Measurements from ENCODE around the gene SLC15A2. TPM values are rescaled to one million over a fixed set of nuclear protein-coding genes. Genes with fewer than 3 reads are reported as not detected.

SLC15A2 gene
- total and polyA plus RNA-seq, 2 donors from 2014 or later: 9.0 to 21.8 TPM

DNA sequence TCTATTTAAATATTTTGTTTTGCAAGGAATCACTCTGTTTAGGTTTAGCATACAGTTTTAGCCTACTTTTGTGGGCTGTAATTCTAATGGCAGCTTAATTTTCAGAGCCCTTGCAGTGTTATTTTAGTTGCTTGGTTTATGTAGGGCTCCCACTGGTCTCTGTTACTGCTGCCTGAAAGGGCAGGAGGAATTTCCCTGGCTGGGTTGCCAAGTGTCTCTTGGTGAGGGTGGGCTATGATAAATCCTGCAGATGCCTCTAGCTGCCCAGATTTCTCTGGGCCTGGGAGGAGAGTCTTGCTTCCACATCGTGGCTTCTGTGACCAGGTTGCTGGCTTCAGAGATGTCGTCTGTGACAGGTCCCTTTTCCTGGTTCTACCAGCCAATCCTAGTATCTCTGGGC, 91.6 kb downstream of the SLC15A2 start:
- Histone ChIP-seq H3K27me3 (ENCODE audit: control insufficient read depth, insufficient read depth, low read length) (no peaks in the 10 kb centered on the region), H3K4me3 (ENCODE audit: low read length in 3 of 3) (no peak overlapping the region), H3K9me3 (ENCODE audit: control insufficient read depth in 2 of 3, insufficient read depth in 1 of 3, low read length in 3 of 3) (peaks cover 0 to 8% (median 0%) of the 10 kb centered on the region in 3 donors), H3K9ac (ENCODE audit: low read length in 3 of 3) (no peak overlapping the region), H3K4me1 (ENCODE audit: control insufficient read depth in 2 of 3, insufficient read depth in 2 of 3, low read depth in 1 of 3, low read length in 3 of 3) (peaks cover 0 to 9% (median 0%) of the 10 kb centered on the region in 3 donors), H3K36me3 (ENCODE audit: control insufficient read depth in 2 of 3, insufficient read depth in 3 of 3, low read length in 3 of 3) (no peaks in the 10 kb centered on the region), H3K27ac (ENCODE audit: low read depth in 2 of 2, low read length in 2 of 2) (no peak overlapping the region)
- DNase-seq: no peak
- intact Hi-C loops (cut with DNase I): no loop called here
- FAIRE-seq: no peak
- TF ChIP-seq, protein P1, sequence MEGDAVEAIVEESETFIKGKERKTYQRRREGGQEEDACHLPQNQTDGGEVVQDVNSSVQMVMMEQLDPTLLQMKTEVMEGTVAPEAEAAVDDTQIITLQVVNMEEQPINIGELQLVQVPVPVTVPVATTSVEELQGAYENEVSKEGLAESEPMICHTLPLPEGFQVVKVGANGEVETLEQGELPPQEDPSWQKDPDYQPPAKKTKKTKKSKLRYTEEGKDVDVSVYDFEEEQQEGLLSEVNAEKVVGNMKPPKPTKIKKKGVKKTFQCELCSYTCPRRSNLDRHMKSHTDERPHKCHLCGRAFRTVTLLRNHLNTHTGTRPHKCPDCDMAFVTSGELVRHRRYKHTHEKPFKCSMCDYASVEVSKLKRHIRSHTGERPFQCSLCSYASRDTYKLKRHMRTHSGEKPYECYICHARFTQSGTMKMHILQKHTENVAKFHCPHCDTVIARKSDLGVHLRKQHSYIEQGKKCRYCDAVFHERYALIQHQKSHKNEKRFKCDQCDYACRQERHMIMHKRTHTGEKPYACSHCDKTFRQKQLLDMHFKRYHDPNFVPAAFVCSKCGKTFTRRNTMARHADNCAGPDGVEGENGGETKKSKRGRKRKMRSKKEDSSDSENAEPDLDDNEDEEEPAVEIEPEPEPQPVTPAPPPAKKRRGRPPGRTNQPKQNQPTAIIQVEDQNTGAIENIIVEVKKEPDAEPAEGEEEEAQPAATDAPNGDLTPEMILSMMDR (IDR thresholded peaks at IDR 0.05; ENCODE audit: borderline replicate concordance, extremely low read depth, insufficient read depth): no peak

DNA sequence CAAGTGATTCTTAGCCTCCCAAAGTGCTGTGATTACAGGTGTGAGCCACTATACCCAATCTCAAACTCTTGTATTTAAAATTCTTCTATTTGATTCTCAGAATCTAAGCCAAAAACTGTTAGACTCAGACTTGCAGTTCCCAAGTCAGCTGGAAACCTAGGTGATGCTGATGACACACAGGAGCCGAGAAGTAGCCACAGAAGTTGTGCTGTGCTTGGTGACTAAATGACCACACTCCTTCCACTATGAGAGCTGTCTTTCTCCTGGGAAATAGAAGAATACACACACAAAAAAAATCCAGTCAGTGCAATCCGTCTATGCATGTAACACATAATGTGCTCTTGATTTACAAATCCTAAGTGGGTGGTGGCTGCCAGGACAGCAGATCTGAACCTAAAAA, 93.9 kb downstream of the SLC15A2 start:
- TF ChIP-seq, protein P1 (IDR thresholded peaks at IDR 0.05; ENCODE audit: borderline replicate concordance, extremely low read depth, insufficient read depth): no peak
- no peak overlapping the region for H3K9ac ChIP-seq (ENCODE audit: low read length in 3 of 3)
- peaks cover 0 to 3% (median 0%) of the 10 kb centered on the region in 3 donors for H3K36me3 ChIP-seq (ENCODE audit: control insufficient read depth in 2 of 3, insufficient read depth in 3 of 3, low read length in 3 of 3)
- H3K27me3 ChIP-seq (ENCODE audit: control insufficient read depth, insufficient read depth, low read length): no peaks in the 10 kb centered on the region
- DNase-seq (no peak), FAIRE-seq (no peak)
- no peak overlapping the region for H3K4me3 ChIP-seq (ENCODE audit: low read length in 3 of 3)
- peaks cover 0 to 9% (median 0%) of the 10 kb centered on the region in 3 donors for H3K4me1 ChIP-seq (ENCODE audit: control insufficient read depth in 2 of 3, insufficient read depth in 2 of 3, low read depth in 1 of 3, low read length in 3 of 3)
- H3K9me3 ChIP-seq (ENCODE audit: control insufficient read depth in 2 of 3, insufficient read depth in 1 of 3, low read length in 3 of 3): peaks cover 0 to 6% (median 0%) of the 10 kb centered on the region in 3 donors
- intact Hi-C loops (cut with DNase I): no loop called here
- H3K27ac ChIP-seq (ENCODE audit: low read depth in 2 of 2, low read length in 2 of 2): no peak overlapping the region

DNA sequence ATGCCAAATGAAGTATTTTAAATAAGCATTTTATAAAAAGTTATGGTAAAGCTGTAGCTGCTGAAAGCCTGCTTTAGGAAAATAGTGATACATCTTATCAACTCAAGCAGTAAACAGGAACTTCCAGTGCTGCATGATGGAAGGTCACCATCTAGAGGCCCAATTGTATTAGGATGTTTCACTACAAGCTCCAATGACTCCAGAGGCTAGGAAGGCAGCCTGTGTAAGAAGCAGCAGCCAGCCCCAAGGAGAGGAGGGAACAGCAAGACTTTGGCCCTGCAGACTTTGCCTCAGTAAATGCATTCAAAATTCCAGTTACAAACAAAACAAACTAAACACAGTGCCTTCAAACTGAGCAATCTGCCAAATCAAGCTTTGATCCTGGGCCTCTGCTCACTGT, 95.7 kb downstream of the SLC15A2 start:
- H3K9me3 ChIP-seq (ENCODE audit: control insufficient read depth in 2 of 3, insufficient read depth in 1 of 3, low read length in 3 of 3): no peaks in the 10 kb centered on the region
- H3K4me3 ChIP-seq (ENCODE audit: low read length in 3 of 3): no peak overlapping the region
- H3K27me3 ChIP-seq (ENCODE audit: control insufficient read depth, insufficient read depth, low read length): no peaks in the 10 kb centered on the region
- FAIRE-seq (peak; percentile 23), DNase-seq (peak in 3 of 5 donors; percentile 26 to 69 (median 43))
- peaks cover 0 to 9% (median 0%) of the 10 kb centered on the region in 3 donors for H3K4me1 ChIP-seq (ENCODE audit: control insufficient read depth in 2 of 3, insufficient read depth in 2 of 3, low read depth in 1 of 3, low read length in 3 of 3)
- no peak overlapping the region for H3K9ac ChIP-seq (ENCODE audit: low read length in 3 of 3)
- H3K36me3 ChIP-seq (ENCODE audit: control insufficient read depth in 2 of 3, insufficient read depth in 3 of 3, low read length in 3 of 3): peaks cover 0 to 3% (median 0%) of the 10 kb centered on the region in 3 donors
- TF ChIP-seq, protein P1 (IDR thresholded peaks at IDR 0.05; ENCODE audit: borderline replicate concordance, extremely low read depth, insufficient read depth): peak; percentile 27
- H3K27ac ChIP-seq (ENCODE audit: low read depth in 2 of 2, low read length in 2 of 2): no peak overlapping the region
- intact Hi-C loops (cut with DNase I): no loop called here
